Loucy (cell line): ENCODE measurements around the gene ITPK1.

Source experiments
- H2AFZ ChIP-seq: fragments of 200-600 bp; sonication (generic); 2 replicates; pipeline ENCODE4 v1.6.0; 2016; ENCODE audit warnings: antibody characterized with exemption, mild to moderate bottlenecking, low read length, moderate library complexity
- H3F3A ChIP-seq: fragments of 200-600 bp; 2 replicates; pipeline ENCODE4 v1.6.0; 2016; ENCODE audit warnings: antibody characterized with exemption, low read depth, mild to moderate bottlenecking
- H3K27me3 ChIP-seq: fragments of 200-600 bp; sonication (generic); 2 replicates; pipeline ENCODE4 v1.6.1; 2014; ENCODE audit warnings: low read length, mild to moderate bottlenecking; ENCODE audit not compliant: insufficient read depth, poor library complexity, severe bottlenecking
- H3K36me3 ChIP-seq: fragments of 200-600 bp; sonication (generic); 2 replicates; pipeline ENCODE4 v1.6.1; 2016; ENCODE audit warnings: low read length; ENCODE audit not compliant: insufficient read depth
- H3K4me1 ChIP-seq: fragments of 200-600 bp; sonication (generic); 2 replicates; pipeline ENCODE4 v1.5.1; 2014; ENCODE audit warnings: low read length, mild to moderate bottlenecking; ENCODE audit not compliant: insufficient read depth, poor library complexity, severe bottlenecking
- H3K4me2 ChIP-seq: fragments of 200-600 bp; sonication (generic); 2 replicates; pipeline ENCODE4 v1.6.0; 2014; ENCODE audit warnings: antibody characterized with exemption, low read length, low read depth, mild to moderate bottlenecking; ENCODE audit not compliant: poor library complexity, severe bottlenecking
- H3K4me3 ChIP-seq: fragments of 200-600 bp; sonication (generic); 2 replicates; pipeline ENCODE4 v1.5.1; 2014; ENCODE audit warnings: low read length, mild to moderate bottlenecking, mixed read lengths; ENCODE audit not compliant: poor library complexity, severe bottlenecking
- H3K79me2 ChIP-seq: fragments of 200-600 bp; sonication (generic); 2 replicates; pipeline ENCODE4 v1.6.1; 2014; ENCODE audit warnings: low read length; ENCODE audit not compliant: insufficient read depth
- H3K9ac ChIP-seq: fragments of 200-600 bp; sonication (generic); 2 replicates; pipeline ENCODE4 v1.6.0; 2014; ENCODE audit warnings: mild to moderate bottlenecking, low read depth, low read length, moderate library complexity; ENCODE audit not compliant: poor library complexity, severe bottlenecking
- H3K9me2 ChIP-seq: fragments of 200-600 bp; sonication (generic); replicated peaks from 2 replicates; pipeline ENCODE4 v1.6.1; 2016; ENCODE audit warnings: low read depth, low read length, mixed read lengths
- H3K9me3 ChIP-seq: fragments of 200-600 bp; sonication (generic); 2 replicates; pipeline ENCODE4 v1.6.1; 2014; ENCODE audit warnings: mild to moderate bottlenecking, antibody characterized with exemption, low read length, low read depth; ENCODE audit not compliant: insufficient read depth
- H4K20me1 ChIP-seq: fragments of 200-600 bp; sonication (generic); 2 replicates; pipeline ENCODE4 v1.6.0; 2014; ENCODE audit warnings: antibody characterized with exemption, low read length, mild to moderate bottlenecking; ENCODE audit not compliant: insufficient read depth, poor library complexity, severe bottlenecking
- CTCF ChIP-seq: fragments of 200-600 bp; sonication (generic); conservative IDR thresholded peaks from 2 replicates; pipeline ENCODE4 v1.5.1; 2014; ENCODE audit warnings: mild to moderate bottlenecking, antibody characterized with exemption, low read length
- EZH2phosphoT487 ChIP-seq: fragments of 200-600 bp; IDR thresholded peaks from 2 replicates; pipeline ENCODE4 v1.6.1; 2018; ENCODE audit warnings: antibody characterized with exemption, mild to moderate bottlenecking, moderate library complexity, borderline replicate concordance

Gene ITPK1

GRCh38 chr14:93067088-93067487, 48.6 kb downstream of the ITPK1 start:
- Histone ChIP-seq H3K36me3 (no peaks in the 10 kb centered on the region), H3K4me2 (peak overlapping the region; percentile 20), H3K9me3 (no peaks in the 10 kb centered on the region), H3F3A (peaks cover 8% of the 10 kb centered on the region), H3K79me2 (peaks cover 42% of the 10 kb centered on the region; the same call in 1 of the 2 replicates), H3K9me2 (no peaks in the 10 kb centered on the region), H4K20me1 (no peaks in the 10 kb centered on the region), H3K27me3 (no peaks in the 10 kb centered on the region), H3K4me1 (peaks cover 26% of the 10 kb centered on the region), H3K4me3 (no peak overlapping the region), H3K9ac (peak overlapping the region; percentile 20), H2AFZ (no peak overlapping the region)
- no peak for TF ChIP-seq EZH2phosphoT487

- H3K4me2 ChIP-seq, result peak overlapping the region; percentile 82
- peaks cover 39% of the 10 kb centered on the region for H3K4me1 ChIP-seq
- H2AFZ ChIP-seq, result no peak overlapping the region
- peaks cover 8% of the 10 kb centered on the region for H3F3A ChIP-seq
- no peaks in the 10 kb centered on the region for H3K36me3 ChIP-seq
- peak overlapping the region; percentile 50 for H3K9ac ChIP-seq
- no peaks in the 10 kb centered on the region for H3K9me3 ChIP-seq
- H3K27me3 ChIP-seq, result no peaks in the 10 kb centered on the region
- no peak for TF ChIP-seq EZH2phosphoT487
- TF ChIP-seq CTCF, result no peak
- no peaks in the 10 kb centered on the region for H3K9me2 ChIP-seq
- H3K79me2 ChIP-seq, result peaks cover 39% of the 10 kb centered on the region; the same call in 1 of the 2 replicates
- H4K20me1 ChIP-seq, result no peaks in the 10 kb centered on the region
- peak overlapping the region; percentile 63 for H3K4me3 ChIP-seq
Measured at GRCh38 chr14:93065272-93065730, 50.4 kb downstream of the ITPK1 start.

GRCh38 chr14:93064411-93065271, 51.1 kb downstream of the ITPK1 start:
- Histone ChIP-seq H3K79me2 (peaks cover 39% of the 10 kb centered on the region; the same call in 1 of the 2 replicates), H3K27me3 (no peaks in the 10 kb centered on the region), H4K20me1 (no peaks in the 10 kb centered on the region), H3K36me3 (no peaks in the 10 kb centered on the region), H3K9me3 (no peaks in the 10 kb centered on the region), H3K4me2 (peak overlapping the region; percentile 82), H3F3A (peaks cover 8% of the 10 kb centered on the region), H3K4me1 (peaks cover 46% of the 10 kb centered on the region), H3K4me3 (no peak overlapping the region), H3K9me2 (no peaks in the 10 kb centered on the region), H2AFZ (no peak overlapping the region), H3K9ac (peak overlapping the region; percentile 50)
- TF ChIP-seq CTCF (no peak), EZH2phosphoT487 (no peak)
